HG03565 (cell line): ENCODE data around the gene PTGES3.
"Not testable (repeated sequence)": the region's sequence is repeated elsewhere in the genome, so short reads cannot be mapped to it uniquely, and the experiment has no call there.

Source experiments
- ATAC-seq: cut with Tn5 transposase; IDR thresholded peaks from one replicate; pipeline ENCODE4 v1.9.1; 2021; ENCODE audit warnings: mild to moderate bottlenecking, moderate library complexity; ENCODE audit not compliant: unreplicated experiment

The PTGES3 gene

GRCh38 chr12:56657416-56658379 lies 30.4 kb downstream of the PTGES3 start:
- ATAC-seq = no peak

- not testable (repeated sequence) for ATAC-seq
Observed at GRCh38 chr12:56653781-56654180, 34.3 kb downstream of the PTGES3 start.

GRCh38 chr12:56648023-56648422 lies 40.1 kb downstream of the PTGES3 start:
- ATAC-seq = not testable (repeated sequence)

- ATAC-seq = peak; percentile 97
Observed at GRCh38 chr12:56645717-56646446, 42.2 kb downstream of the PTGES3 start, which contains the start of gene ATP5F1B. Gene ATP5F1B, minus strand, starts transcription at chr12:56645984. Its CDS starts 21 bp downstream, at chr12:56645963.

- ATAC-seq = no peak
Observed at GRCh38 chr12:56645201-56645716, 42.8 kb downstream of the PTGES3 start.

GRCh38 chr12:56644654-56645053 lies 43.4 kb downstream of the PTGES3 start:
- no peak for ATAC-seq

- no peak for ATAC-seq
Observed at GRCh38 chr12:56641219-56641618, 46.9 kb downstream of the PTGES3 start.

GRCh38 chr12:56637621-56638020 lies 50.5 kb downstream of the PTGES3 start:
- no peak for ATAC-seq

- peak; percentile 35 for ATAC-seq
Observed at GRCh38 chr12:56636675-56637540, 51.2 kb downstream of the PTGES3 start.

- peak; percentile 23 for ATAC-seq
Observed at GRCh38 chr12:56635806-56636674, 52.0 kb downstream of the PTGES3 start.

- ATAC-seq = no peak
Observed at GRCh38 chr12:56634837-56635791, 53.0 kb downstream of the PTGES3 start.

- no peak for ATAC-seq
Observed at GRCh38 chr12:56634242-56634836, 53.7 kb downstream of the PTGES3 start.

- ATAC-seq = no peak
Observed at GRCh38 chr12:56633468-56634241, 54.4 kb downstream of the PTGES3 start.

GRCh38 chr12:56632701-56633467 lies 55.2 kb downstream of the PTGES3 start:
- ATAC-seq = no peak

- no peak for ATAC-seq
Observed at GRCh38 chr12:56631790-56632700, 56.0 kb downstream of the PTGES3 start.
